Heart left ventricle (tissue), 16 donors: Measurements from ENCODE around the gene DOCK4. TPM values are rescaled to one million over a fixed set of nuclear protein-coding genes. Genes with fewer than 3 reads are reported as not detected.
A peak's percentile ranks its signal among the peaks of the same experiment; 100 is the strongest.

Experiments
- ATAC-seq, 4 donors: fragments of 200-7000 bp; cut with Tn5 transposase; one replicate each; pipeline ENCODE4 v1.9.1; 2020 to 2022; ENCODE audit warnings: moderate library complexity in 4 of 4, mild to moderate bottlenecking in 3 of 4, moderate number of reproducible peaks in 1 of 4
- DNase-seq, 5 donors: peaks; one replicate each; pipeline ENCODE4 v3.0.0-alpha.2; 2020
- H3K27ac ChIP-seq, 12 donors: fragments of 200-600 bp; sonication (generic) in 4 of 12; one replicate each; pipeline versions ENCODE4 v1.5.0 to v1.8.0; 2016 to 2022; ENCODE audit warnings: mild to moderate bottlenecking in 2 of 12
- H3K27me3 ChIP-seq, 9 donors: fragments of 200-600 bp; sonication (generic) in 2 of 9; one replicate each; pipeline versions ENCODE4 v1.5.1 to v1.8.0; 2016 to 2022; ENCODE audit warnings: mild to moderate bottlenecking in 3 of 9
- H3K36me3 ChIP-seq, 9 donors: fragments of 200-600 bp; sonication (generic) in 2 of 9; one replicate each; pipeline versions ENCODE4 v1.5.0 to v1.8.0; 2018 to 2022; ENCODE audit warnings: mild to moderate bottlenecking in 2 of 9
- H3K4me1 ChIP-seq, 12 donors: fragments of 200-600 bp; sonication (generic) in 4 of 12; one replicate each; pipeline versions ENCODE4 v1.5.0 to v1.8.0; 2016 to 2022; ENCODE audit warnings: mild to moderate bottlenecking in 3 of 12
- H3K4me3 ChIP-seq, 12 donors: fragments of 200-600 bp; sonication (generic) in 4 of 12; one replicate each; pipeline versions ENCODE4 v1.5.0 to v1.8.0; 2017 to 2022; ENCODE audit warnings: mild to moderate bottlenecking in 9 of 12, moderate library complexity in 4 of 12
- H3K9me3 ChIP-seq, 12 donors: fragments of 200-600 bp; sonication (generic) in 4 of 12; one replicate each; pipeline versions ENCODE4 v1.5.0 to v1.8.0; 2016 to 2022; ENCODE audit warnings: mild to moderate bottlenecking in 1 of 12
- CTCF ChIP-seq, 12 donors: fragments of 200-600 bp; sonication (generic) in 4 of 12; IDR thresholded peaks; one replicate each; pipeline versions ENCODE4 v1.5.0 to v1.8.0; 2018 to 2022; ENCODE audit warnings: antibody characterized with exemption in 12 of 12, mild to moderate bottlenecking in 5 of 12
- POLR2A ChIP-seq, 2 donors: fragments of 450-650 bp; IDR thresholded peaks; one replicate each; pipeline ENCODE4 v1.6.1; 2017; ENCODE audit warnings: antibody characterized with exemption in 2 of 2, mild to moderate bottlenecking in 2 of 2, moderate library complexity in 2 of 2
- WGBS, 4 donors: extraction: QIAGEN DNeasy Blood & Tissue Kit in 2 of 4; methylation state at CpG; one replicate each; pipeline versions ENCODE4 v1.1.5 to v1.1.7; 2013 to 2018; 5-methylcytosine and 5-hydroxymethylcytosine counted together
- intact Hi-C, 10 donors: fragments of 100-400 bp; cut with DNase I; formaldehyde crosslinking; loops; one replicate each; pipeline versions ENCODE4 v1.11.1 to v1.14.2; 2022
- polyA plus RNA-seq, 2 donors: library from polyadenylated mRNA; stranded (reverse); fragments of 200-250 nt; gene quantifications; one replicate each; pipeline ENCODE4 v1.2.3, GENCODE V29; 2013
- total RNA-seq, 9 donors: library from RNA; depleted of rRNA in 2 of 9; stranded (reverse); fragments of >200 nt in 2 of 9; fragmentation: NEBNext Ultra II Directional in 3 of 9; extraction: Animal tissue kit (Norgen Biotek cat#: 25700) in 3 of 9; gene quantifications; one replicate each; pipeline versions ENCODE4 v1.1.0 to v1.2.4, GENCODE V29; 2016 to 2023
- donor health status: ischemic (EF 13 %, LVEDD 7.1; RV severe dilation, severe dysfunction).
- donor health status: healthy with polysubstance abuse.
- donor health status: DM: no; HTN: yes; CAD: no.
- donor health status: DM: no; HTN: no; CAD: no.
- donor health status: ischemic (EF 25% LVEDD 6.9; RV normal size, moderate dysfunction).
- donor health status: ischemic (EF 25% LVEDD 5.7; RV mildly dilated, moderate dysfunction).
- donor health status: healthy.
- donor health status: DM: yes; HTN: yes; CAD: no.
- donor health status: ischemic (EF 35%, LVEDD 5.7; RV mildly dilated, moderate dysfunction).
- donor health status: nonischemic (EF 11% LVEDD 7.7; RV severe dilation, severe dysfunction).
- donor health status: DM: yes; HTN: yes; CAD: no.
- donor health status: PGD.
- donor health status: ischemic (EF 29% LVEDD 5.4; RV normal size, mild dysfunction).
- donor health status: nonischemic (EF 23%, LVEDD 6.1; RV moderate dilation, normal function).

The DOCK4 gene
- total and polyA plus RNA-seq, 11 donors, result 5.1 to 40.8 (median 13.1) TPM

GRCh38 chr7:111730057-111730456 lies 476.1 kb downstream of the DOCK4 start:
- WGBS, 4 donors, result 79 to 92% (median 87%) methylated on average over 6 of the region's 6 CpGs

GRCh38 chr7:111729483-111729882 lies 476.7 kb downstream of the DOCK4 start:
- TF ChIP-seq CTCF (IDR thresholded peaks at IDR 0.05) (no peak), POLR2A (IDR thresholded peaks at IDR 0.05) (no peak)
- Histone ChIP-seq H3K4me3 (no peak overlapping the region), H3K4me1 (no peaks in the 10 kb centered on the region), H3K27me3 (no peaks in the 10 kb centered on the region), H3K9me3 (no peaks in the 10 kb centered on the region), H3K27ac (no peak overlapping the region), H3K36me3 (peaks cover 0 to 54% (median 37%) of the 10 kb centered on the region in 9 donors)
- intact Hi-C loops, result no loop called here
- WGBS, 4 donors, result 92 to 97% (median 93%) methylated on average over 7 of the region's 7 CpGs
- ATAC-seq (no peak), DNase-seq (no peak)

More at GRCh38 chr7:111730057-111730456, 476.1 kb downstream of the DOCK4 start:
- TF ChIP-seq CTCF (IDR thresholded peaks at IDR 0.05) (no peak), POLR2A (IDR thresholded peaks at IDR 0.05) (no peak)
- intact Hi-C loops, result loop anchor here in 7 of 10 donors (5.0 to 10.0 kb wide), 7 partner anchors 235 to 1885 kb away; partner anchors contain the start of gene LRRN3 (in 6 of the 7)
- no peaks in the 10 kb centered on the region for H3K27me3 ChIP-seq
- no peaks in the 10 kb centered on the region for H3K9me3 ChIP-seq
- peaks cover 0 to 59% (median 42%) of the 10 kb centered on the region in 9 donors for H3K36me3 ChIP-seq
- H3K4me3 ChIP-seq, result no peak overlapping the region
- no peak overlapping the region for H3K27ac ChIP-seq
- no peak for DNase-seq
- ATAC-seq, result no peak
- peaks cover 0 to 4% (median 0%) of the 10 kb centered on the region in 12 donors for H3K4me1 ChIP-seq

DNA sequence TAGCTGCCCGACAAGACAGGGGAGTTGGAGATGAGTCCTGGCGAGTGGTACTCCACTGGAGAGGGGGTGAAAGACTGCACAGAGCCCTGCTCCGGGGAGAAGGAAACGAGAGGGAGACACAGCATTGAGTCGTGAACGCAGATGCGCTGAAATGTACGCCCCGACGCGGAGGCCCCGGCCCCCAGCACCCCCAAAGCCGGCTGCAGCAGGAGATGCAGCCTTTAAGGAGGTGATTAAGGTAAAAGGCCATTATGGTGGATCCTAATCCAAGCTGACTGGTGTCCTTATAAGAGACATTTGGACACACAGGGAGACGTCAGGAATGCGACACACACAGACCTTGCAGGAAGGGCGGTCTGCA lies 477.6 kb downstream of the DOCK4 start:
- no peak overlapping the region for H3K4me3 ChIP-seq
- no peak for TF ChIP-seq CTCF (IDR thresholded peaks at IDR 0.05)
- no peak for TF ChIP-seq POLR2A (IDR thresholded peaks at IDR 0.05)
- no peaks in the 10 kb centered on the region for H3K9me3 ChIP-seq
- H3K27ac ChIP-seq, result no peak overlapping the region
- intact Hi-C loops, result no loop called here
- DNase-seq (no peak), ATAC-seq (peak in 2 of 4 donors; percentile 10 to 28)
- H3K4me1 ChIP-seq, result no peaks in the 10 kb centered on the region
- no peaks in the 10 kb centered on the region for H3K27me3 ChIP-seq
- 85 to 90% (median 89%) methylated on average over 16 of the region's 16 CpGs for WGBS, 4 donors
- H3K36me3 ChIP-seq, result peaks cover 0 to 48% (median 29%) of the 10 kb centered on the region in 9 donors

DNA sequence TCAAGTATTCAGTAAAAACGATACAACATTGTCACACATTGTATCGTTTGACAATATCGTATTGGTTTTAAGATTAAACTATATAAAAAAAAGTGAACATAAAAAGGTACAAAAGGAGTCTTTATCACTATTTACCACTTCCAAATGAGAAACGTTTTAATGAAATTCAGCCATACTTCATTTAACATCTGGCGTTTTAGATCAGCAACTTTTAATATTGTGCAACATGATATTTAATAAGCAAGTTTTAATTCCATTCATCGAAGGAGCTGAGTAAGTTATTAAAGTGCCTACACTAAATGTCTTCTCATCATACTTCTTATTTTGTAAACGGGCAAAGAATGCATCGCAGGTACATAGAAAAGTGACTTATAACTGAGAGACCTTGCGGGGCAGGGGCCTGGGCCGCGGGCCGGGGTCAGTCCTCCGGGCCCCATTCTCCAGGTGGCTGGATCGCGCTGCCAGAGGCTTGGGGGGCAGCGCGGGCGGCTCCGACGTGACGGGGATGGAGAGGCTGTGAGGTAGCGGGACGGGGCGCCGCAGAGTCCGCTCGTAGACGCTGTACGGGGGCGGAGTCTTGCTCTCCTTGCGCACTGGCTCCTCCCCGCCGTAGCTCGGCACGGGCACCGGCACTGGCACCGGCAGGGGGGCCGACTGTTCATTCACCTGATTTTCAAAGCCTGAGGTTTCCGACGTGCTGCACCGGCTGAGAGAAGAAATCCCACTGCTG lies 478.1 kb downstream of the DOCK4 start:
- no peak overlapping the region for H3K4me3 ChIP-seq
- TF ChIP-seq CTCF (IDR thresholded peaks at IDR 0.05) (no peak), POLR2A (IDR thresholded peaks at IDR 0.05) (no peak)
- peaks cover 0 to 43% (median 28%) of the 10 kb centered on the region in 9 donors for H3K36me3 ChIP-seq
- H3K9me3 ChIP-seq, result no peaks in the 10 kb centered on the region
- no peak overlapping the region for H3K27ac ChIP-seq
- no peaks in the 10 kb centered on the region for H3K27me3 ChIP-seq
- DNase-seq, result no peak
- WGBS, 4 donors, result 81 to 88% (median 85%) methylated on average over 41 of the region's 41 CpGs
- intact Hi-C loops, result no loop called here
- ATAC-seq, result peak in 2 of 4 donors; percentile 20
- H3K4me1 ChIP-seq, result no peaks in the 10 kb centered on the region
